Measurements from ENCODE around the gene DHRS11.

The DHRS11 gene

GRCh38 chr17:36613155-36613554, 21.5 kb downstream of the DHRS11 start:
- no peak for DNase-seq

GRCh38 chr17:36614081-36614480, 22.4 kb downstream of the DHRS11 start:
- no peak for DNase-seq

- no peak for DNase-seq
Measured at GRCh38 chr17:36614933-36615332, 23.3 kb downstream of the DHRS11 start.

- DNase-seq = no peak
Measured at GRCh38 chr17:36616061-36617029, 24.7 kb downstream of the DHRS11 start.

GRCh38 chr17:36617773-36618172, 26.1 kb downstream of the DHRS11 start:
- no peak for DNase-seq

GRCh38 chr17:36623281-36623680, 31.6 kb downstream of the DHRS11 start:
- no peak for DNase-seq

GRCh38 chr17:36625188-36625587, 33.5 kb downstream of the DHRS11 start:
- DNase-seq = no peak

GRCh38 chr17:36627101-36627500, 35.4 kb downstream of the DHRS11 start:
- no peak for DNase-seq

GRCh38 chr17:36628576-36628975, 36.9 kb downstream of the DHRS11 start:
- no peak for DNase-seq

- DNase-seq = peak in 51 of 56 donors; percentile 9 to 86 (median 57)
Measured at GRCh38 chr17:36629252-36629847, 37.7 kb downstream of the DHRS11 start.

GRCh38 chr17:36629970-36630502, 38.4 kb downstream of the DHRS11 start:
- no peak for DNase-seq

GRCh38 chr17:36631022-36631421, 39.3 kb downstream of the DHRS11 start:
- DNase-seq = no peak

- peak in 16 of 56 donors; percentile 4 to 51 (median 28) for DNase-seq
Measured at GRCh38 chr17:36632916-36633771, 41.5 kb downstream of the DHRS11 start.

- no peak for DNase-seq
Measured at GRCh38 chr17:36640346-36640745, 48.7 kb downstream of the DHRS11 start.

GRCh38 chr17:36640836-36641235, 49.2 kb downstream of the DHRS11 start:
- no peak for DNase-seq

- no peak for DNase-seq
Measured at GRCh38 chr17:36641331-36641876, 49.7 kb downstream of the DHRS11 start.

GRCh38 chr17:36641877-36642845, 50.5 kb downstream of the DHRS11 start:
- DNase-seq = peak in 1 of 56 donors; percentile 17

- no peak for DNase-seq
Measured at GRCh38 chr17:36643086-36643685, 51.5 kb downstream of the DHRS11 start.

GRCh38 chr17:36645422-36645821, 53.7 kb downstream of the DHRS11 start:
- DNase-seq = no peak
